ENCODE results near the gene TSPYL6. TPM values are rescaled to one million over a fixed set of nuclear protein-coding genes. Genes with fewer than 3 reads are reported as not detected.

Gene TSPYL6
- total RNA-seq, 1 experiment from 2014 or later = not detected

DNA sequence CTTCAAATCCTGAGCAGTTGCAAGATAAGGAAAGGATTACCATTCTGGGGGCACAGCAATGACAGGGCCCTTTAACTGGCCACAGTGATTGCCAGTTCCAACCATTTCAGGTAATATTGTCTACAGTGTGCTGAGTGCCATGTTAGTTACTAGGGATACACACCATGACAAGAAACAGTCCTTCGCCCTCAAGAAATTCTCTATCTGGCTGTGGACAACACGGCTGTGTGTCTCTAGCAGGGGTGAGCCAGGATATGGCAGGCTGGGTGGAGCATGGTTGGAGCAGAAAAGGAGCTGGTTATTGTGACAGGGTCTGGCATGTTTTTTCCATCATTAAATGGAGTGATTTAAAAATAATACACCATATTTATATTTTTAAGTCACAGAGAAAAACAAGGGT lies 31.0 kb downstream of the TSPYL6 start (continued):
- no peak for TF ChIP-seq CREB1 (CRISPR knock-in tag; IDR thresholded peaks at IDR 0.05)
- TF ChIP-seq NR2C2 (CRISPR knock-in tag; IDR thresholded peaks at IDR 0.05) = no peak

DNA sequence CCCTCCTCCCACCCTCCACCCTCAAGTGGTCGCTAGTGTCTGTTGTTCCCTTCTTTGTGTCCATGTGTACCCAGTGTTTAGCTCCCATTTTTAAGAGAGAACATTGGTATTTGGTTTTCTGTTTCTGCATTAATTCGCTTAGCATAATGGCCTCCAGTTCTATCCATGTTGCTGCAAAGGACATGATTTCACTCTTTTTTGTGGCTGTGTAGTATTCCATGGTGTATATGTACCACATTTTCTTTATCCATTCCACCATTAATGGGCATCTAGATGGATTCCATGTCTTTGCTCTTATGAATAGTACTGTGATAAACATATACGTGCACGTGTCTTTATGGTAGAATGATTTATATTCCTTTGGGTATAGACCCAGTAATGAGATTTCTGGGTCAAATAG lies 42.9 kb downstream of the TSPYL6 start:
- ATAC-seq = no peak

DNA sequence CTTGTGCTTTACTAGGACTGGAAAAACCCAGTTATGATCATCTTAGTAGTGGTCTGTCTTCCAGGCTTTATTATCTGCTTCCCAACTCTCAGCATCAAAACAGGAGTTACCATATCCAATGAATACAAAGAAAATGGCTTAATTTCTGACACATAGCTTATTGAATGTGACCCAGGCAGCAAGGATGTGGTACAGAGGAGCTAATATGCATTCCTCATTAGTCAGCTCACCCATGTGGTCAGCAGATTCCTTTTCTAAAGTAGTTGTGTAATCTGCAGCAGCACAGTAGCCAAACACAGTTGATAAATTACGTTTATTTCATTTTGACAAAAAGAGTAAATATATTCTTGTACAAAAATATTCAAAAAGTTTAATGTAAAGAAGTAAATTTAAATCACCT lies 43.6 kb downstream of the TSPYL6 start:
- POLR2A ChIA-PET = no interaction called here
- TF ChIP-seq ZNF423 (CRISPR knock-in tag; IDR thresholded peaks at IDR 0.05) = no peak
- no peak for TF ChIP-seq RORB (CRISPR knock-in tag; IDR thresholded peaks at IDR 0.05)
- TF ChIP-seq, protein P1, sequence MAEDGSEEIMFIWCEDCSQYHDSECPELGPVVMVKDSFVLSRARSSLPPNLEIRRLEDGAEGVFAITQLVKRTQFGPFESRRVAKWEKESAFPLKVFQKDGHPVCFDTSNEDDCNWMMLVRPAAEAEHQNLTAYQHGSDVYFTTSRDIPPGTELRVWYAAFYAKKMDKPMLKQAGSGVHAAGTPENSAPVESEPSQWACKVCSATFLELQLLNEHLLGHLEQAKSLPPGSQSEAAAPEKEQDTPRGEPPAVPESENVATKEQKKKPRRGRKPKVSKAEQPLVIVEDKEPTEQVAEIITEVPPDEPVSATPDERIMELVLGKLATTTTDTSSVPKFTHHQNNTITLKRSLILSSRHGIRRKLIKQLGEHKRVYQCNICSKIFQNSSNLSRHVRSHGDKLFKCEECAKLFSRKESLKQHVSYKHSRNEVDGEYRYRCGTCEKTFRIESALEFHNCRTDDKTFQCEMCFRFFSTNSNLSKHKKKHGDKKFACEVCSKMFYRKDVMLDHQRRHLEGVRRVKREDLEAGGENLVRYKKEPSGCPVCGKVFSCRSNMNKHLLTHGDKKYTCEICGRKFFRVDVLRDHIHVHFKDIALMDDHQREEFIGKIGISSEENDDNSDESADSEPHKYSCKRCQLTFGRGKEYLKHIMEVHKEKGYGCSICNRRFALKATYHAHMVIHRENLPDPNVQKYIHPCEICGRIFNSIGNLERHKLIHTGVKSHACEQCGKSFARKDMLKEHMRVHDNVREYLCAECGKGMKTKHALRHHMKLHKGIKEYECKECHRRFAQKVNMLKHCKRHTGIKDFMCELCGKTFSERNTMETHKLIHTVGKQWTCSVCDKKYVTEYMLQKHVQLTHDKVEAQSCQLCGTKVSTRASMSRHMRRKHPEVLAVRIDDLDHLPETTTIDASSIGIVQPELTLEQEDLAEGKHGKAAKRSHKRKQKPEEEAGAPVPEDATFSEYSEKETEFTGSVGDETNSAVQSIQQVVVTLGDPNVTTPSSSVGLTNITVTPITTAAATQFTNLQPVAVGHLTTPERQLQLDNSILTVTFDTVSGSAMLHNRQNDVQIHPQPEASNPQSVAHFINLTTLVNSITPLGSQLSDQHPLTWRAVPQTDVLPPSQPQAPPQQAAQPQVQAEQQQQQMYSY (CRISPR knock-in tag; IDR thresholded peaks at IDR 0.05) = no peak
- TF ChIP-seq, protein P2, sequence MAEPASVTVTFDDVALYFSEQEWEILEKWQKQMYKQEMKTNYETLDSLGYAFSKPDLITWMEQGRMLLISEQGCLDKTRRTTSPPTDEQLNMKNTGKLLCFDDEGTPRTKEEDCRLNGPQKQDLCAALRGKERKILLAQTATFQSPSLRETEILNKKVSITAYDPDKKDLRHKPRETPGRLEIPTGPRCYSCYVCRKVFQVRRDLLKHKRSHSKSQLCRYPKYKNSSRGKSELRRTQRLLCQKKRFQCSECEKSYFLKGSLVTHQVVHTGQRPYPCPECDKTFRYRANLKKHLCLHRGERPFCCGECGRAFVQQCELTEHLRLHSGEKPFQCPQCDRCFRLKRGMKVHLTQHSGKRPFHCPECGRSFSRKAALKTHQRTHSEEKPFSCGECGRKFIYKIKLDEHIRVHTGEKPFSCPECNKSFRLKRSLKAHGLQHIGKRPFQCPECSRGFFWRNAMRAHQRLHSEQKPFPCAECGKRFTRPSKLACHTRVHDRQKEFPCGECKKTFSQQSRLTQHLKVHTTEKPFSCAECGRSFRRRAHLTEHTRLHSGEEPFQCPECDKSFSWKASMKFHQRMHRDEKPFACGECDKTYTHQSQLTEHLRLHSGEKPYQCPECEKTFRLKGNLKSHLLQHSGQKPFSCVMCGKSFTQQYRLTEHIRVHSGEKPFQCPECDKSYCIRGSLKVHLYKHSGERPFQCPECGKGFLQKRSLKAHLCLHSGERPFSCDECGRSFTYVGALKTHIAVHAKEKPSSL (CRISPR knock-in tag; conservative IDR thresholded peaks at IDR 0.05) = no peak

More for the DNA sequence above, 42.9 kb downstream of the TSPYL6 start:
- Mint-ChIP-seq H3K27me3 (ENCODE audit: low read depth) (no peaks in the 10 kb centered on the region), H3K4me3 (no peak overlapping the region), H3K4me1 (no peaks in the 10 kb centered on the region), H3K9me3 (peaks cover 23% of the 10 kb centered on the region), H3K36me3 (peaks cover 11% of the 10 kb centered on the region), H3K27ac (no peak overlapping the region)
- no peak for DNase-seq (ENCODE audit: low spot score)
- TF ChIP-seq NFE2L1 (CRISPR knock-in tag; IDR thresholded peaks at IDR 0.05) (no peak), NR3C1 (CRISPR knock-in tag; conservative IDR thresholded peaks at IDR 0.05; ENCODE audit: low read depth) (no peak), ZNF396 (CRISPR knock-in tag; IDR thresholded peaks at IDR 0.05; ENCODE audit: borderline replicate concordance) (no peak), HMGA2 (CRISPR knock-in tag; IDR thresholded peaks at IDR 0.05) (no peak), KAT7 (CRISPR knock-in tag; IDR thresholded peaks at IDR 0.05; ENCODE audit: borderline replicate concordance) (no peak), JUN (CRISPR knock-in tag; IDR thresholded peaks at IDR 0.05) (no peak), SP1 (CRISPR knock-in tag; conservative IDR thresholded peaks at IDR 0.05) (no peak), ZNF423 (CRISPR knock-in tag; IDR thresholded peaks at IDR 0.05) (no peak), CREB1 (CRISPR knock-in tag; IDR thresholded peaks at IDR 0.05) (no peak), TEAD1 (CRISPR knock-in tag; IDR thresholded peaks at IDR 0.05) (no peak)
- TF ChIP-seq, protein P3, sequence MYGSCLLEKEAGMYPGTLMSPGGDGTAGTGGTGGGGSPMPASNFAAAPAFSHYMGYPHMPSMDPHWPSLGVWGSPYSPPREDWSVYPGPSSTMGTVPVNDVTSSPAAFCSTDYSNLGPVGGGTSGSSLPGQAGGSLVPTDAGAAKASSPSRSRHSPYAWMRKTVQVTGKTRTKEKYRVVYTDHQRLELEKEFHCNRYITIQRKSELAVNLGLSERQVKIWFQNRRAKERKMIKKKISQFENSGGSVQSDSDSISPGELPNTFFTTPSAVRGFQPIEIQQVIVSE (CRISPR knock-in tag; IDR thresholded peaks at IDR 0.05; ENCODE audit: borderline replicate concordance) = no peak
- POLR2A ChIA-PET = no interaction called here
- CTCF ChIA-PET = no interaction called here

DNA sequence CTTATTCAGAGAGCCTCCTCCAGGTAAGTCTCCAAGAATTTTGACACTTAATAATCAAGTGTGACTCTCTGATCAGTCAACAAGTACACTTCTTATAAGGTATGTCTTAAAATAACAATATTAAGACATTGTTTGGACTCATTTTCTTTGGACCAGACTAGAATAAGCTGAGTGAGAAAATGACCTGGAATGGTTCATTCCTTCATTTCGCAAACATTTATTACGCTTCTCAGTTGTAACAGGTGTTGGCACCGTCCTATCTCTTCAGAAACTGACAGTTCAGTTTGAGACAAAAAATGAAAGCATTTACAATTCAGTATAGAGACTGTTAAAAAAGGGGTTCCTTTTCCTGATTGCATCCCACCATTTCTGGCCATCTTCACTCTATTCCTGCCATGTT lies 46.6 kb downstream of the TSPYL6 start:
- ATAC-seq (no peak), DNase-seq (ENCODE audit: low spot score) (no peak)
- POLR2A ChIA-PET = no interaction called here
- Mint-ChIP-seq H3K27ac (no peak overlapping the region), H3K4me3 (no peak overlapping the region), H3K36me3 (peaks cover 4% of the 10 kb centered on the region; the same call in 1 of the 2 replicates), H3K9me3 (peaks cover 14% of the 10 kb centered on the region), H3K27me3 (ENCODE audit: low read depth) (no peaks in the 10 kb centered on the region), H3K4me1 (peaks cover 11% of the 10 kb centered on the region)
- no peak for TF ChIP-seq IRF2 (CRISPR knock-in tag; IDR thresholded peaks at IDR 0.05; ENCODE audit: borderline replicate concordance, low read depth)
- TF ChIP-seq NR3C1 (CRISPR knock-in tag; conservative IDR thresholded peaks at IDR 0.05; ENCODE audit: low read depth) = no peak
- TF ChIP-seq, protein P4, sequence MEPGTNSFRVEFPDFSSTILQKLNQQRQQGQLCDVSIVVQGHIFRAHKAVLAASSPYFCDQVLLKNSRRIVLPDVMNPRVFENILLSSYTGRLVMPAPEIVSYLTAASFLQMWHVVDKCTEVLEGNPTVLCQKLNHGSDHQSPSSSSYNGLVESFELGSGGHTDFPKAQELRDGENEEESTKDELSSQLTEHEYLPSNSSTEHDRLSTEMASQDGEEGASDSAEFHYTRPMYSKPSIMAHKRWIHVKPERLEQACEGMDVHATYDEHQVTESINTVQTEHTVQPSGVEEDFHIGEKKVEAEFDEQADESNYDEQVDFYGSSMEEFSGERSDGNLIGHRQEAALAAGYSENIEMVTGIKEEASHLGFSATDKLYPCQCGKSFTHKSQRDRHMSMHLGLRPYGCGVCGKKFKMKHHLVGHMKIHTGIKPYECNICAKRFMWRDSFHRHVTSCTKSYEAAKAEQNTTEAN (CRISPR knock-in tag; IDR thresholded peaks at IDR 0.05) = no peak
- TF ChIP-seq ZNF263 (CRISPR knock-in tag; IDR thresholded peaks at IDR 0.05; ENCODE audit: low read depth) = no peak
- TF ChIP-seq CBFB (CRISPR knock-in tag; IDR thresholded peaks at IDR 0.05; ENCODE audit: low read depth) = no peak
- CTCF ChIA-PET = no interaction called here

More for the DNA sequence above, 43.6 kb downstream of the TSPYL6 start:
- Mint-ChIP-seq H3K36me3 (peaks cover 11% of the 10 kb centered on the region), H3K4me3 (no peak overlapping the region), H3K4me1 (no peaks in the 10 kb centered on the region), H3K9me3 (peaks cover 23% of the 10 kb centered on the region), H3K27ac (no peak overlapping the region), H3K27me3 (ENCODE audit: low read depth) (no peaks in the 10 kb centered on the region)
- CTCF ChIA-PET = no interaction called here
- no peak for ATAC-seq
- DNase-seq (ENCODE audit: low spot score) = no peak

Data from WTC11 (cell line).